GM19043 (cell line): ENCODE results near the gene MB21D2.
"Not testable (repeated sequence)": the region's sequence is repeated elsewhere in the genome, so short reads cannot be mapped to it uniquely, and the experiment has no call there.

ENCODE experiments used
- ATAC-seq: cut with Tn5 transposase; IDR thresholded peaks from one replicate; pipeline ENCODE4 v1.9.1; 2021; ENCODE audit warnings: low read depth; ENCODE audit not compliant: unreplicated experiment

Gene MB21D2

DNA sequence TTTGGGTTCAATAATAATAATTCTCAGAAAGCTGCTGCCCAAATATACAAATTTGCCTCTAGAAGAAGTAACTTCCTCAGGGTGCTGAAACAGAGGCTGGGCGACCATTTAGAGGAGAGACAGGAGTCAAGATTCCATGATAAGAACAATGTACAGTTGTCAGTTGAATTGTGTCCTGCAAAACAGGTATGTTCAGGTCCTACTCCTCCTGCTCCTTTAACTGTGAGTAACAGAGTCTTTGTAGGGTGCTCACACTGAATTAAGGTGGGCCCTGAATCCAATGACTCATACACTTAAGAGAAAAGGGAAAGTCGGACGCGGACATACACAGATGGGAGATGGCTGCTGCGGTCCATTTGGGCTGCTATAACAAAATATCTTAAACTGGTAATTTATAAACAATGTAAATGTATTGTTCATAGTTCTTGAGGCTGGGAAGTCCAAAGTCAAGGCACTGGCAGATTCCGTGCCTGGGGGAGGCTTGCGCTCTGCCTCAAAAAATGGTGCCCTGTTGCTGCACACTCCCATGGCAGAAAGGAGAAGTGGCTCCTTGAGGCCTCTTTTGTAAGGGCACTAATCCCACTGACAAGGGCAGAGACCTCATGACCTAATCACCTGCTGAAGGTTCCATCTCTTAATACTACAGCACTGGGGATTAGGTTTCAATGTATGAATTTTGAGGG is 55.1 kb downstream of the MB21D2 start:
- ATAC-seq = no peak

DNA sequence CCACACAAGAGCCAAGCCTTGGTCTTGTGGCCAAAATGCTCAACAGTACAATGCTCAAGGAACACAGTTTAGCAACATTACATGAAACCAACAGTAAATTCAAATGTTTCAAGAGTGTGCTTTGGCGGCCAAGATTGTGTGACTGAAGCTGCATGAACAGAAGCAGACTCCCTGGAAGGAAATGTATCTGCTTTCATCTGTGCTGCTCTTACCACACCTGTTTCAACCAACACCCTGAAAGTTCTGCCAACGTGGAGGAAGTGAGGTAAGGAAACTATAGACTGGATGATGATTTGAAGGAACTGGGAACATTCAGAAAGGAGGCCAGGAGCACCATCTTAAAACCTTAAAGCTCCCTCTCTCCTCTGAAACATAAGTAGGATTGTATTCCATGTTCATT is 55.7 kb downstream of the MB21D2 start:
- peak; percentile 43 for ATAC-seq

DNA sequence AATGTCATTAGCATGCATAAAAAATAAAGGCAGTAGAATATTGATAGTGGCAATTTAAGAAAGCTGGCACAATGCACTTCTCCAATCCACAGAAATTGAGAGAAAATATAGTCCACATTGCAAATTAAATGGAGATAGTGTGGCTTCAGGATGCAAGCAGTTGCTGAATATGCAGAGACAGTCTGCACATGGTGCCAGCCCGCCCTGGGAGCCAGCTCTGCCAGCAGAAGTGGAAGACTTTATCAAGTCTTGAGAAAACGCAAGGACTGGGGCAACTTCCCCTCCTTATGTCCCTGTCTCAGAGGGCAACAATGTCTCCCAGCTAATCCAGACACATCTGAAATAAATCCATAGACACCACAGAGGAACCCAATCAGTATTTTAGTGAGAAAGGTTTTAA is 57.2 kb downstream of the MB21D2 start:
- ATAC-seq = no peak

DNA sequence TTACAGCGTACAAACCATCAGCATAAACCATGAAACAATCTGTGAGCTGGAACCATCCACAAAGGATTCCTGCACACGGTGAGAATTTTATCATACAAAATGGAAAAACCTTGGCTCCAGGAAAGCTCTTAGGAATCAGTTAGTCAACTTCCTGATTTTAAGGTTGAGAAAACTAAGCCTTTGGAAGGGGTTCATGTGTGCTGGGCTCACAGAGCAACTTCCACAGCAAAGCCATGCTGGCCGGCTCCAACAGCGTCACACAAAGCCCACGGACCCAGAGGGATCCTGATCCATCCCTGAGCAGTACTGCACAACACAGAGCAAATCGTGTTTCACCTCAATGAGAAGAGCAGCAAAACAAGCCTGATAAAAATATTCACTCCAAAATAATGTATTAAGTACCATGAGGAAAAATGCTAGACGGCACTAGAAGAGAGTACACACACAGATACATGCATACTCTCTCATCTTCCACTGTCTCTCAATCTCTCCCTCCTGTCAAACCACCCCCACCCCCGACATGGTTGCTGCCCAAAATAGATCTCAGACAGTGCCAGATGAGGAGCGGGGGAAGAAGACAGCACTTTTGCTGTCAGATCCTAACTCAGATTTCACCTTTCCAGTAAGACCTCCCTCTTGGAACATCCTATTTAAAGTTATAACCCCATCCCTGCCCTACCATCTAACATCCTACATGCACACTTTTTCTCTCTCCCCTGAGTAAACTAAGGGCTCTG is 58.6 kb downstream of the MB21D2 start:
- no peak for ATAC-seq

DNA sequence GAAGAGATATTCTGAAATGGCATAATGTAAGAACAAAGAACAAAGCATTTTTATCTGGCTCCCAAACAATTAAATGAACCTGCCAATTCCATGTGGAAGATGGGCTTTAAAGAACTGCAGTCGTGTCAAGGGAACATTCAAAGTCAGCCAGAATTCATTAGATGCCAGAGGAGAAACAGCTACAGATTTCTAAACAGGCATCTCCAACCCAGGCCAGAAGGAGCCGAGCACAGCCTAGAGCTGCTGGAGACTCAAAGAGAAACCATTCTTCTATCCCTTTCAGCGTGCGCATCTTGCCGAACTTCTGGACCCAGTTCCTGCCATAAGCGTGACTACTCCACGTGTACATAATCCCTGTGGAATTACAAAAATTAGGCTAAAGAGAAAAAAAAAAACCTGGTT is 60.4 kb downstream of the MB21D2 start:
- ATAC-seq = no peak

DNA sequence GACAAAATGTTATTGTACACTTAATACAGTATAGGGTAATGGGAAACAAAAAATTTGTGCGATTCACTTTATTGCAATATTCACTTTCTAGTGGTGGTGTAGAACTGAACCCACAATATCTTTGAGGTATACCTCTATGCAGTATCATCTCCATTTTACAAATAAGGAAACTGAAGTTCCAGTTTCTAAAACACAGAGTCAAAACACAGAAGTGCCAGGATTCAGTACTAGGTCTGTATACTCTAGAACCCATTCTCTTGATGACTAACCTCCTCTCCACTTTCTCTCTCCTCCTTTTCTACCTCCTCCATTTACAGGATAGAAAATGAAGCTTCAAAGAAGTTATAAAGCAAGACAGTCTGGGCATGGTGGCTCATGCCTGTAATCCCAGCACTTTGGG is 62.2 kb downstream of the MB21D2 start:
- ATAC-seq = no peak

DNA sequence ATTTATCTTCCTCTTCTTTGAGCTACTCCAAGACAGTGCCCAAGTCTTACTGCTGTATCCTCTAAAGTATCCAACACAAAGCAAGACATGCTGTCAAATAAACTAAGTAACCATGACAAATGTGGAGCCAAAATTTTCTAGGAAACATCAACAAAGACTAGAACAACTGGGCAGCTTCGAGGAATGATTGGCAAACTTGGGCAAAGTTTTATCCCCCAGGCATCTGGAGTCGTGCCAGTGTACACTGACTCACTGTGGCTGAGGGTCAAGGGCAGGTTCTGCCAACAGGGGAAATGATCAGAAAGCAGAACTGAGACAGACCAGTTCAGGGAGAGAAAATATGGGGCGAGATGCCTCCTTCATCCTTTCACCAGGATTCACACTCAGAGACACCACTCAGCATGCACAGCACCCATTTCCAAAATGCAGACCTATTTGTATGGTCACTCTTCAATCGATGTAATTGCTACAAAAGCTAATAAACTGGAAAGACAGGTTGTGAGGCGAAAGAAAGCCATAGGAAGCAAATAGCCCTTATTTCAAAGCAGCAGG is 65.8 kb downstream of the MB21D2 start:
- ATAC-seq = peak; percentile 45

DNA sequence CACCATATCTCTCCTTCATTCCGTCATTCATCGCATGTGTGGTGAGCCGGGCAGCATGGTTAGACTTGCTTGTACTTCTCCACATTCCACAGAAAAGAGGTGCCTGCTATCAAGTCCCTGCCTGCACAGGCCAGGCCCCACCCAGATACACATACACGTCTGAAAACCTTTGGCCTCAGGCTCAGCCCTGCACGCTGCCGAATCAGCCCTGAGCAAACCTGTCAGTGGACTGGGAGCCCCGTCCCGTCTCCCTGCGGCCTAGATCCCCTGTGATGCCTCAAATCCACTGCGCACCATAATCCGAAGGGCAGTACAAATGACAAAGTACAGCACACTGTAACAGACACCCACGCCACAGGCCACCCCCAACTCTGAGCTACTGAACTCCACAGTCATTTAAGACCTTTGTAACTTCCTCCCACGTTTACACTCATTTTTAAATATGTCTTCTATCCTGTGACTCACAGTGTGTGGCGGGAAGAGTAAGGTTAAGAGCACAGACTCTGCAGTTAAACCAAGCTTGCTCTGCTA is 67.1 kb downstream of the MB21D2 start:
- ATAC-seq = peak; percentile 59

DNA sequence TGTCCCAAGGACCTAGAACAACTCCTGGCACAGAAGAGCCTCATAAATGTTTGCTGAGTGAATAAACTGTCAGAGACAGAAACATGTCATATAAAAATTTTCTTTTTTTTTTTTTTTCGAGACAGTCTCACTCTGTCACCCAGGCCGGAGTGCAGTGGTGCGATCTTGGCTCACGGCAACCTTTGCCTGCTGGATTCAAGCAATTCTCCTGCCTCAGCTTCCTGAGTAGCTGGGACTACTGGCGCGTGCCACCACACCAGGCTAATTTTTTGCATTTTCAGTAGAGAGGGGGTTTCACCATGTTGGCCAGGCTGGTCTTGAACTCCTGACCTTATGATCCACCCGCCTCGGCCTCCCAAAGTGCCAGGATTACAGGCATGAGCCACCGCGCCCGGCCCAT is 67.8 kb downstream of the MB21D2 start:
- not testable (repeated sequence) for ATAC-seq

DNA sequence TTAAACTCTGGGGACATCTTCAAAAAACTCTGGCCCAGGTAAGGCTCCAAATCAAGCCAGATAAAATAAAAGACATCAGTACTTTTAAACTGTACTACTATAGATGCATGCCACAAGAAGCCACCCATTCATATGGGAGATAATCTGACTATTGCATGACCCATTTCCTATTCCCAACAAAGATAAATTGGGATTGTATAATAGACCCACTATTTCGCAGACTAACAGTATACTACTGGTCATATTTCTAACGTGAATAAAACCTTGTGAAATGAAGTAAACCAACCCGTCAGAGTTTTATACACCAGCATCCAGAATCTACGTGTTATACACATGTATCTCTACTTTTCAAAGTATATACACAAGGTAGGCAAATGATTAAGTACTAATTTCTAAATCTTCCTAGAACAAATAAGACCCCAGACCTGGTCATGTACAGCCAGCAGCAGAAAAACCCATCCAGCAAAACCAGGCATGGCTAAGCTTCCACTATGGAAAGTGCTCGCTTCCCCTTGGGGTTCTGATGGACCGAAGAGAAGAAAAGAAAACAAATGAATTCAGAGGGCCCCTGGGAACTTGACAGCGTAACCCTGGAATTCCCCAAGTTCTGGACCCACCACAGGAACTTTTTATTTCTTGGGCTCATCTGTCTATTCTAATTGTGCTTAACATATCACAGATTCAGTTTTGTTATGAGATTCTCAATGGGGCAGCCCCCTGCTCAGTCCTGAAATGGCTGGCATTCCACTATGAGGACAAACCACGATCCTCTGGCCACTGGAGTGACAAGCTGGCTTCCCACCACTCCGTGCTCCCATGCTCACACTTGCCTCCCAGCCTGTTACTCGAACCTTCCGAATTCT is 69.1 kb downstream of the MB21D2 start:
- ATAC-seq = no peak

DNA sequence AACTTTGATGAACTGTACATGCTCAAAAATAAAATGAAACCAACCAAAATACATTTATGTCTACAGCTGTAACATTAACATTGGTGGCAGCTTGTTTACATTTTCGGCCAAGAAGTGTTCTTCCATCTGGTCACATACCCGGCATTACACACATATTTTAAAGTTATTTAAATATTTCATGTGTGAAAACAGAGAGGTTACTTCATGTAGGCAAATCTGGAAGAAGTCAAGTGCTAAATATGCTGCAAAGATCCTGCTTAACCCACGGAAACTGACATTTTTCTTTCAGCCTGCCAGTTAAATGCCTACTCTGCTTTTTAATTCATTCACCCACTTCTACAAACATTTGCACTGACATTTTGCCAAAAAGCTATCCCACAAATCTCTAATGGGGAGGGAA is 69.7 kb downstream of the MB21D2 start:
- no peak for ATAC-seq

DNA sequence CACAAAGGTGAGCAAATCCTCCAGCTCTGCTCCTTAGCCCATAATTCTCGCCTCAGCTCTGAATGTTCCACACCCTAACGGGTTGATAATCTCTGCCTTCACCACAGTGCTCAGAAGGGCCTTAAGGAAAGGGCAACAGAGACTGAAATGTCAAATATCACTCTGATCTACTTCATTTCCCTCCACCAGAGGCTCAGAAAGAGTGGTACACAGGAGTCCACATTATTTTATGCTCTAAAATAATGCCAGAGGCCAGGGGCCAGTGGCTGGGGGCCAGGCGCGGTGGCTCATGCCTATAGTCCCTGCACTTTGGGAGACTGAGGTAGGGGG is 72.2 kb downstream of the MB21D2 start:
- no peak for ATAC-seq

DNA sequence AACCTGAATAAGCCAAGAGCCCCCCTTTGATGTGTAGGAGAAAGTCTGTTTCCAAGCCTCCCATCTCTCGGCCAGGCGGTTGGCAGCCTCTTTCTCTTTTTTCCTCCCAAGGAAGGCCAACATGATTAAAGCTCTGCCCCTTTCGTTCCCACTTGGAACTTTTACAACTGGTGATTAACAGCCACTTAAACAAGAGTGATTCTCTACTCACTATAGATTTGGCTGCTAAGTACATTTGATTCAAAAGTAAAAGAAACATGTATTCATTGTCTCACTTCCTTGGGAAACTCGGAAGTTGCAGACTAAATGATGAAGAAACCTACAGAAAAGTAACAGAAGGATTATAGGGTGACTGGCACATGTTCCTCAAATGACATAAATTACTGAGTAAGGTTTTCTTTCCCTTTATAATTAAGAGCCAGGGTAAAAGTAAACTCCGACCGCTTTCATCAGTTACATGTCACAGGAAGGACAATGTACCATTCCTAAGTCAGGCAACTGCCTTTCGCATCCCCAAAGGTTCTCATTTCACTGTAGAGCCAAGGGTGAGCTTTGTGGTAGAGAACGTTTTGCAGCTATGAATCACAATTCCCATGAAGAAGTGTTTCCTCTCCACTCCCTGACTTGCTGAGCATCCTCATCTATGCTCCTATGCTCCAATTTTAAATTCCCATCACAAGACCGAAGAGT is 72.7 kb downstream of the MB21D2 start:
- no peak for ATAC-seq

DNA sequence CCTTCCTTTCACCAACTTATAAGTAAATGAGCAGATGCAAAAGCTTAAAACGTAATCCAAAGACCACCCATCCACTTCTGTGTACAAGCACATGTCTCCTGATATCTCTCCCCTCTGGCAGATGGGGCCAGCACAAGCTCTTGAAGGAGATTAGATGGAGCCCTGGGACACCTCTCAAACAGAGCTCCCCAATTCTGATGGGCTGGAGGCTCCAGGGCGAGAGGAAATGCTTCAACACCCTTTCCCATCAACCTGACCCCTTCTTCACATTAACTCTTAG is 73.2 kb downstream of the MB21D2 start:
- ATAC-seq = no peak

DNA sequence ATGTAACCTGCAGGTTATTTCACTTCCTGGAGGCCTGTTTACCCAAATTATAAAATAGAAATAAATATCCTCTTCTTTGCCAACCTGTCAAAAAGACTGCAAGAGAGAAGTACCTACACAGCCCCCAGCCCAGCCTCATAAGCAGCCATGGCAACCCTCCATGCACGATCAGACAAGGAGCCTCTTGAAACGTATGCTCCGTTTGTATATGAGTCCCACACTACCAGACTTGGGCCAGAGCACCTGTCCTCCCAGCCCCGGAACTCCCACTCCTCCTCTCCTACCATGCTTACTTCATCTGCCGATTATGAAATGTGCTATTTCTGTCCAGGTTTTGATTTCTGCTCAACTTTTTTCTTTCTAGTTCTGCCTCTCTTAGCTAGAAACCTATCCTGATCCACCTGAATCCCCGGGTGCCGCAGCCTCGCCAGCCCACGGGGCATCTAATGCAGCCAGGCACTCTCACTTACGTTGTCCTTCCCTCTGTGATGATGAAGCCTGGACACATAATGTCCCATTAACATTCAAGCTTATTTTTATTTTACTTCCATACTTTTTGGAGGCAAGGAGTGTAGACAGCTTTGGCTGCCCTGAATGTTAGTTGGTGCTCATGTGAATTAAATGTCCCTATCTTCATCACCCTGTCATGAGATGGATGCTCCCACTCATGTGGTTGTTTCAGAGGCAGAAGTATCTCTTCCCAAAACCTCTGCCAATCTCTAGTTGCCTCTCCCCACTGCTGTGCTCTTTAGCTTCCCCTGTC is 73.8 kb downstream of the MB21D2 start:
- ATAC-seq = no peak

DNA sequence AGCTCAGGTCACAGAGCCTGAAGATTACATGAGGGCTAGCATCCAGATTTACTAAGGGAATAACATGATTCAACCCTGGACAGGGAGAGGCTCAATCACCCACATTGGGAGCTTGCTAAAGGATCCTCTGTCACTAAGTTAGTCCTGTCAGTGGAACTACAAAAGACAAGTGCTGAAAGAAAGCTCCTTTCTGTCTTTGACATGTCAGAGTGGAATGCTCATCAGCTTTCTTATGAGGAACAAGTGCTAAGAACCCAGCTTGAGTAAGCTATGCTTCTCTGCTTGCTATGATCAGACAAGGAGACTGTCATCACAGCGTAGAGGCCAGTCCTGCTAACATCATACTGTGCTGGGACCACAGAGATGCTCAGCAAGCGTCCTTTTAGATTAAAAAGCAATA is 74.5 kb downstream of the MB21D2 start:
- ATAC-seq = no peak

DNA sequence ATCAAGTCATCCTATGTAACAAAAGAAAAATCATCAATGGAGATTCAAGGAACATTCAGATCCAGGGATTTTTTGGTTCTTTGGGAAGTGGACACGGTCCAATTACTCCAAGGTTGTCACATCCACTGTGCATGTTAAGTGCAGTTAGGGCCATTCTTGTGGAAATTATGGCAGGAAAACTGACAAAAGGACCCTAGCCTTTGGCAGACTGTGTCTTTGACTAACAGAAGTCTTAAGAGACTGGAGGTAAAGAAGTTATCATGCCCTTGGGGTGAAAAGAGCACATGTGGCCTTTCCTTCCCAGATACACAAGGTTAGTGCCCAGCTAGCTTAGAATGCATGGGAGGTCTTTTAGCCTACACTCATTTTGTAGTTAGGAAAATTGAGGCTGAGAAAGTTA is 74.9 kb downstream of the MB21D2 start:
- no peak for ATAC-seq

DNA sequence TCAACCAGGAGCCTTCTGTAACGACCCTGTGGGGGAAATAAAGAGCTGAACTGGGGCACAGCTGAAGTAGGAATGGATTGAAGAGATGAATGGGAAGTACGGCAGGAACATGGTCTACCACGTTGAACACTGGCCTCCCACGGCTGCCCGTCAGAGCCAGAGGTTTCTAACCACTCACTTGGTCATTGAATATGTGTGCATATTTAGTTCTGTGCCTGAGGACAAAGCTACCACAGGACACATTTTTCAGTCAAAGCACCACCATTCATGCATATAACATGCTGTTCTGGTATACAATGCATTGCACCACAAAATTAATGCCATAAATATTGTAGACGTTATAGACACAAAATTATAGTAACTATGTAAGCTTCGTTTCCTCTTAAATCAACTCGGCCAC is 75.5 kb downstream of the MB21D2 start:
- no peak for ATAC-seq

DNA sequence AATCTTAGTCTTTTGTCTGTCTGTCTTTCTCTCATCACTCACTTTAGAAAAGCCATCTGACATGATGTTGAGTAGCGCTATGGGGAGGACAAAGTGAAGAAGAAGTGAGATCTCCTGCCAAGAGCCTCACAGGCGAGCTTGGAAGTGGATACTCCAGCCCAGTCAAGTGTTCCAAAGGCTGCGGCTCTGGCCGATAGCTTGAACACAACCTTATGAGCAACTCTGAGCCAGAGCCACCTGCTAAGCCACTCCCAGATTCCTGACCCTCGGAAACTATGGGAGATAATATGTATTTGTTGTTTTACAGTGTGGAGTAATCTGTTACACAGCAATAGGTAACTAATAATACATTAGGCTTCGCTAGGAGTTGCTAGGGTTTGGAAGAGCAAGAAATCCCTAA is 76.2 kb downstream of the MB21D2 start:
- no peak for ATAC-seq
